NCI-H510A treated with DMSO at 0.1 percent for 48 hours (cell line): ENCODE data around the gene SLFN13.
A peak's percentile ranks its signal among the peaks of the same experiment; 100 is the strongest.
"Not testable (repeated sequence)": the region's sequence is repeated elsewhere in the genome, so short reads cannot be mapped to it uniquely, and the experiment has no call there.

Source experiments
- DNase-seq: peaks from one replicate; lab custom pipeline; 2025; lab: John Stamatoyannopoulos, UW

The SLFN13 gene

GRCh38 chr17:35448214-35448898 is at the start of gene SLFN13:
Gene SLFN13, minus strand, starts transcription at chr17:35448766. Its CDS starts 3,086 bp downstream, at chr17:35445680.
- DNase-seq: peak; percentile 75

DNA sequence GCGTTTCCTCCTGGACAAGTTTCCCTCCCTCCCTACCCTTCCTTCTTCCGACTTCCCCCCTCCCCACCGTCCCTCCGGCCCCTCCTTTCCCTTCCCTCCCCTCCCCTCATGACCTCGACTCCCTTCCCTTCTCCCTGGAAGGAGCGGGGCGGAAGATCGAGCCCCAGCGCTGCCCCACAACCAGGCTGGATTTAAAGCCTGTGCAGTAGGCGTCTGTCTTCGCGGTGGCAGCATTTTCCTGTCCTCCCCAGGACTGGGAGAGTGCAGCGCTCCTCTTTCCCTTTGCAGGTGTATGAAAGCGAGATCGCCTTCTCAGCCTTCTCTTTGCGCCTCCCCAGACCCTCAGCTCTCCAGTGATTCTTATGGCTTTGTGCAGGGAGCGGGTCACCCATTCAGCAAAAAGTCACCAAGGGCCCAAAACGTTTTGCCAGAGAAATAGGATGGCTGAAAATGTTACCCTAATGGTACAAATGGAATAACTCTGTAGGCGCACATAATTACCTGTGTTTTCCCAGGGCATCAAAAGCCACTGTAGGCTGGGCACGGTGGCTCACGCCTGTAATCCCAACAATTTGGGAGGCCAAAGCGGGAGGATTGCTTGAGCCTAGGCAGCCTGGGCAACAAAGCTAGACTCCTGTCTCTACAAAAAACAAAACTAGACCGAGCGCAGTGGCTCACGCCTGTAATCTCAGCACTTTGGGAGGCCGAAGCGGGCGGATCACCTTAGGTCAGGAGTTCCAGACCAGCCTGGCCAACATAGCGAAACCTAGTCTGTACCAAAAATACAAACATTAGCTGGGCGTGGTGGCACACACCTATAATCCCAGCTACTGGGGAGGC is 48.1 kb upstream of the SLFN13 start:
- no peak for DNase-seq

DNA sequence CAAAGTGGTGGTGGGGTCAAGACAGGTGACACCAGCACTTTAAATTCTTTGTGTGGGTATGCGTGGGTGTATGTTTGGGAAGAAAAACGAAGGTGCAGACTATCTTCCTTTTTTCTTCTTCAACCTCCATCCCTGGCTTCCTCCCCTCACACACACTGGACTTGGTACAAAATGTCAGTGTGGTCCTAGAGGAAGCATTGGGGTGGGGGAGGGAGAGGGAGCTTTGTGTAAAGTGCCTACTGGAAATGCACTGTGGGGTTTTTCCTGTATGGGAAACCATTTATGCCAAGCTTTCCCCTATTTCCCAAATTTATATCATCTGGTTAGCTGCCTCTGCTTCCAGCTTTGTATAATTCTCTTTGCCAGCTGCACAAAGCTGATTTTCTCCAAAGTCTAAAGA is 44.5 kb upstream of the SLFN13 start:
- no peak for DNase-seq

DNA sequence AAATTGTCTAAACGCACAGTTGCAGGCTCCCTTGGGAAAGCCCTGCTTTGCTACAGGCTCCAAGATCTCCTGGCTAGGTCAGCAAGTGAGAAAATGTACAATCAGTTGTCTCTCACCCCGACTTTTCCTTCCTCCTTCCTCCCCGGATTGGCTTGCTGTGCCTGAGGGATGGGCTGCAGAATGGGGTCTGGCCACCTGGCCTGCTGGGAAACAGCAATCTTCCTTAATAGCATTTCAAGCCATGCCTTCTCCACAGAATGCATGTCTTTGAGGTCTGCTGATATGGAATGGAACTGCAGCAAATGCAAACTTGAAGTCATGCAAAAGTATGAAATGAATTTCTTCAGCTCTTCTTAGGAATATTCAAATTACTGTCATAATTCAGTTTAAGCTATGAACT is 42.9 kb upstream of the SLFN13 start:
- no peak for DNase-seq

DNA sequence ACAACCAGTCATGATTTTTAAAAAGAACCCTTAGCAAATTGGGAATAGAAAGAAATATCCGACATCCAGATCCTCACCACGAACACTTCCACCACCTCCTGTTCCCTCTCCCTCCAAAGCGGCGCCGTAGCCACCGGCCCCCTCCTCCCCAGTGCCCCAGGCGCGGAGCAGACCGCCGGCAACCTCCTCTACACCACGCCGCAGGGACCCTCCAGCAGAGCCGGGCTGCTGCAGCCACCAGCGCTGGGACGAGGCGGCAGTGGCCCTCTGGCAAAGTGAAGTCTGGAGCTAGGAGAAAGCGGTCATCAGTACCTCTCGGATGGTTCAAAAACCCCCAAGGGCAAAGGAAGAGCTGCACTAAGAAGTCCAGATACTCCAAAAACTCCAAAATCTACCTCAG is 41.4 kb upstream of the SLFN13 start:
- no peak for DNase-seq

DNA sequence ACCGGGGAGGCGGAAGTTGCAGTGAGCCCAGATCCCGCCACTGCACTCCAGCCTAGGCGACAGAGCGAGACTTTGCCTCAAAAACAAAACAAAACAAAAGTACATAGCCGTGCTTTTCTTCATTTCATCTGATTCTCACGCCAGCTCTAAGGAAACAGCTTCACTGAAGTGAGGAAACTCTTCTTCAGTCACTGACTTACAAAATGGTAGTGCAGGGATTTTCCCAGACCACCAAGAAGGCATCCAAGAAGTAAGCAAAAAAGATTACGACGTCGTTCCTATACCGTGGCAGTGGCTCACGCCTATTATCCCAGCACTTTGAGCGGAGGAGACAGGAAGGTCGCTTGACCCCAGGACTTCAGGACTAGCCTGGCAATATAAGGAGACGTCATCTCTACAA is 40.4 kb upstream of the SLFN13 start:
- DNase-seq: no peak

GRCh38 chr17:35486920-35487732 is 38.6 kb upstream of the SLFN13 start:
- DNase-seq: no peak

- DNase-seq: no peak
These were observed 30.7 kb upstream of the SLFN13 start for GRCh38 chr17:35479271-35479670.

- no peak for DNase-seq
These were observed 28.7 kb upstream of the SLFN13 start for GRCh38 chr17:35477248-35477647.

DNA sequence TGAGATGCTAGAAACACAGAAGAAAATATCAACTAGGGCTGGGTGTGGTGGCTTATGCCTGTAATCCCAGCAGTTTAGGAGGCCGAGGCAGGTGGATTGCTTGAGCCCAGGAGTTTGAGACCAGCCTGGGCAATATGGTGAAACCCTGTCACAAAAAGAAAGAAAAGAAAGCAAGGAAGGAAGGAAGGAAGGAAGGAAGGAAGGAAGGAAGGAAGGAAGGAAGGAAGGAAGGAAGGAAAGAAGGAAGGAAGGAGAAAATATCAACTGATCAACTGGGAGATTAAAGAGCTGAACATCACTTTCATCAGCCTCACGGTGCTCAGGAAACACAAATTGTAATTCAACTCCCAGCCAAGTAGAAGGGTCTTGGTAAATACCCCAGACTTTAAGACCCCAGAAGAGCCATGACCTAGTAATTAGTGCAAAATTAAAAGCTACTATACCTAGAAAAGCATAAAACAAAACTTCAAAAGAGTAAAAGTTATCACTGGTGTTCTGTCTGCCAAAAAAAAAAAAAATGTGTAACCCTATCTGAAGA is 27.8 kb upstream of the SLFN13 start:
- no peak for DNase-seq

DNA sequence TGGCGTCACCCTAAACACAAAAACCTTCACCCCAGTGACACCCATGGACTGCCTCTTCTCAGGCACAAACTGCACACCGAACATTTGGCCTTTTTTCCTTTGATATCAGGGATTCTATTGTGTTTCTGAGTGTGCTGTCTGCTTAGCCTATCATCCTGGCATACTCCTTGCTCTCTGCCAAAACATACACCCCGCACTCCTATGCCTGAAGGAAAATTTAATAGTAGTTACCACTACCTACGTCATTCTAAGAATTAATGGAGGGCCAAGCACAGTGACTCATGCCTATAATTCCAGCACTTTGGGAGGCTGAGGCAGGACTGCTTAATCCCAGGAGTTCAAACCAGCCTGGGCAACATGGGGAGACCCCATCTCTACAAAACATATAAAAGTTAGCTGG is 19.9 kb upstream of the SLFN13 start:
- no peak for DNase-seq

DNA sequence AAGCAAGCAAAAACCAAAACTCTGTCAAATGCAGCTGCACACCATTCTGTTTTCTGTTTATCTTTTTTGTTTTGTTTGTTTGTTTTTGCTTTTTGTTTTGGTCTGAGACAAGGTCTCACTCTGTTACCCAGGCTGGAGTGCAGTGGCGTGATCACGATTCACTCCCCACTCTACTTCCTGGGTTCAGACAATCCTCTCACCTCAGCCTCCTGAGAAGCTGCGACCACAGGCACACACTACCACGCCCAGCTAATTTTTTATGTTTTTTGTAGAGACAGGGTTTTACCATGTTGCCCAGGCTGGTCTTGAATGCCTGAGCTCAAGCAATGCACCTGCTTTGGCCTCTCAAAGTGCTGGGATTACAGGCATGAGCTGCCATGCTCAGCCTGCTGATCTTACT is 19.3 kb upstream of the SLFN13 start:
- no peak for DNase-seq

- DNase-seq: peak; percentile 61
These were observed 11.8 kb upstream of the SLFN13 start for GRCh38 chr17:35460354-35460851.

- not testable (repeated sequence) for DNase-seq
These were observed 5.5 kb upstream of the SLFN13 start for GRCh38 chr17:35454035-35454434.

DNA sequence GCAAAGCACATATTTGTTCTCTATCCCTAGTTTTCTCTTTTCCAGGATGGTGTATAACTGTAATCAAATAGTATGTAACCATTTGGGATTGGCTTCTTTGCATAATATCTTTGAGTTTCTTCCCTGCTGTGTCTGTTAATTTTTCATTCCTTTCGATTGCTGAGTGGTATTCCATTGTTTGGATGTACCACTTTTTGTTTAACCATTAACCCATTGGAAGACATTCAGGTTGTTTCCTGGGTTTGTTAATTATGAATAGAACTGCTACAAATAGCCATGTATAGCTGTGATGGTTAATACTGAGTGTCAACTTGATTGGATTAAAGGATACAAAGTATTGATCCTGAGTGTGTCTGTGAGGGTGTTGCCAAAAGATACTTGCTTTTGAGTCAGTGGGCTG is 4.6 kb upstream of the SLFN13 start:
- no peak for DNase-seq

GRCh38 chr17:35449371-35449931 is 885 bp upstream of the SLFN13 start:
- DNase-seq: no peak

DNA sequence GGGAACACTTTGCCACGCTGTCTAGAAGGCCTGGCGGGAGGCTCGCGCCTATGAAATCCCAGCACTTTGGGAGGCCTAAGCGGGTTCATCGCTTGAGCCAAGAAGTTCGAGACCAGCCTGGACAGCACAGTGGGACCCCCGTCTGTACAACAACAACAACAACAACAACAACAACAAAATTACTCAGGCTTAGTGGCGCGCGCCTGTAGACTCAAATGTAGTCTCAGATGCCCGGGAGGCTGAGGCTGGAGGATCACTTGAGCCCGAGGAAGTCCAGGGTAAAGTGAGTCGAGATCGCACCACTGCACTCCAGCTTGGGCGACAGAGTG is 297 bp upstream of the SLFN13 start:
- DNase-seq: no peak

GRCh38 chr17:35447499-35447898 is 1.1 kb downstream of the SLFN13 start:
- peak; percentile 4 for DNase-seq

- DNase-seq: no peak
These were observed 10.1 kb downstream of the SLFN13 start for GRCh38 chr17:35438433-35438832.

DNA sequence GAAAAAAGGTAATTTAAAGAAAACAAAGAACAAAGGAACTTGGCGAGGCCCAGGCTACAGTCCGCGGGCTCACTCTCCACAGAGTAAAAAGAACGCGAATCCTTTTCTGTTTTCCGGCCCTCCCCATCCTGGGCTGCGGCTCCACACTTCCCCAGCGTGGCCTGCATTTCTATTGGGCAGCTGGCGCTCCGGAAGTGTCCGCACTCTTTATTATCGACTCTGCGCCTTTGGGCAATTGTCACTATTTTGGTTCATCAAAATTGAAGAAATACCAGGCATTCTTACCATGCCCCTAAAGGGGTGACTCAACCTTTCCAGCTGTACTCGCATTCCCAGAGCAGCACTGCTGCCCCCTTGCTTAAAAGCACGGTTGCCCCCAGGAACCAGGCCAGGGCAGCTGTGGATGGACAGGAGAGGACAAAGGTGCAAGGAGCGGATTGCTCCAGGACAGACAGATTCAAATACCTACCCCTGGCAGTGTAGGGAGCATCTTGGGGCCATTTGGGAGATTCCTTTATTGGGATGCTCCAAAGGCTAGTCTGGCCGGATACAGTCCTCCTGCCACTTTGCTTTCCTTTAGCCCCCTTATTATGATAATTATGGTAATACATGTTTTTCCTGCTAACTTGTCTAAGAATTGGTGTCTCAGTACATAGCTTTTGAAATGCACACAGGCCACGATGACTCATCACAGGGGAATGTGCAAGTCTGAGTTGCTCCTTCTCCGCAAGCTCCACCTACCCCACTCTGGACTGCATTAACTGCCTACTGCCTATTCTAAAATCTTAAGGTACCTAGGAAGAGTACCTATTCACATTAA is 15.3 kb downstream of the SLFN13 start:
- no peak for DNase-seq
